MCF 10A (cell line): ENCODE data around the gene GPR157. TPM values are rescaled to one million over a fixed set of nuclear protein-coding genes. Genes with fewer than 3 reads are reported as not detected.

Experiments used
- BruUV-seq: library from RNA; stranded (reverse); fragments of 400-500 nt; replicated peaks from 2 replicates; lab custom pipeline; 2021; lab: Mats Ljungman, UMichigan
- CTCF ChIA-PET: fragments of 300-600 bp; sonication (Branson Sonifier 250); formaldehyde crosslinking; extraction: SDS; loops from one replicate; lab custom pipeline; 2021; ENCODE audit warnings: antibody characterized with exemption, inconsistent platforms; lab: Yijun Ruan, JAX
- POLR2A ChIA-PET: fragments of 300-600, 350-650 bp; sonication (Branson Sonifier 250); formaldehyde crosslinking; extraction: SDS; loops from one replicate; lab custom pipeline; 2020; ENCODE audit warnings: antibody characterized with exemption, inconsistent platforms; lab: Yijun Ruan, JAX
- DNase-seq: peaks from one replicate; pipeline ENCODE4 v3.0.0-alpha.2; 2018; ENCODE audit not compliant: unreplicated experiment
- H3K27ac Mint-ChIP-seq: one replicate; pipeline ENCODE4 v1.8.0; 2022; ENCODE audit warnings: mild to moderate bottlenecking, low read depth, mixed read lengths; ENCODE audit not compliant: unreplicated experiment
- H3K27me3 Mint-ChIP-seq: one replicate; pipeline ENCODE4 v1.8.0; 2022; ENCODE audit warnings: mixed read lengths; ENCODE audit not compliant: insufficient read depth, unreplicated experiment
- H3K36me3 Mint-ChIP-seq: one replicate; pipeline ENCODE4 v1.8.0; 2022; ENCODE audit warnings: mild to moderate bottlenecking, moderate library complexity, mixed read lengths; ENCODE audit not compliant: insufficient read depth, unreplicated experiment
- H3K4me1 Mint-ChIP-seq: one replicate; pipeline ENCODE4 v1.8.0; 2022; ENCODE audit warnings: mixed read lengths; ENCODE audit not compliant: insufficient read depth, unreplicated experiment
- H3K4me3 Mint-ChIP-seq: one replicate; pipeline ENCODE4 v1.8.0; 2022; ENCODE audit warnings: mild to moderate bottlenecking, moderate library complexity, mixed read lengths; ENCODE audit not compliant: unreplicated experiment
- H3K9me3 Mint-ChIP-seq: one replicate; pipeline ENCODE4 v1.8.0; 2022; ENCODE audit warnings: mixed read lengths; ENCODE audit not compliant: unreplicated experiment
- intact Hi-C: fragments of 100-400 bp; cut with micrococcal nuclease; formaldehyde crosslinking; loops from 2 replicates; pipeline ENCODE4 v1.14.1; 2022
- total RNA-seq: library from RNA; stranded (reverse); gene quantifications from 2 replicates; pipeline ENCODE4 v1.2.3, GENCODE V29; 2022
- TF ChIP-seq, protein P1 (sequence below): fragments of 200-600 bp; IDR thresholded peaks from one replicate; pipeline ENCODE4 v1.8.0; 2022; ENCODE audit warnings: antibody characterized with exemption, mild to moderate bottlenecking; ENCODE audit not compliant: unreplicated experiment

GPR157 gene
- total RNA-seq, 1 experiment from 2014 or later, result 8.1 TPM

DNA sequence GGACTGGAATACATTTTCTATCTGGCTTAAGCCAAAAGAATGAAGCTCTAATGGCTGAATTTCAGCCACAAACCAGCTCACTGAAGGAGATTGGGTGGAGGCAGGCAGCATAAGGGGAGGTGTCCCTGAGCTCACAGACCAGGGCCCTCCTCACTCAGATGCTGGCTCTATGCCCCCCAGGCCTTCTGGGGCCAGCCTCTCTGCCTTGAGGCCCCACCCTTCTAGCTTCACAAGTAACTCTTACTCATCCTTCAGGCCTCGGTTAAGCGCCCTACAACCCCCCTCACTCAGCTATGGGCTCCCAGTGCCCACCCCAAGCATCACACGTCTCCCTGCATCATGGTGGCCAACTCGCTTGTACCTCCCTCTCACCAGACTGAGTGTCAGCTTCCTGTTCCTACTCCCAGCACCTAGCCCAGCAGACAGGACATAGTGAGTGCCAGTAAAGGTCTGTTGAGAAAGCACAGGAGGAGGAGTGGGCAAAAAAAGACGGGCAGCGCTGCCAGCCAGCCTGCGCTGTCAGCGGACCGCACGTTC is 40.8 kb upstream of the GPR157 start:
- Mint-ChIP-seq H3K9me3 (no peaks in the 10 kb centered on the region), H3K4me3 (no peak overlapping the region), H3K27ac (no peak overlapping the region), H3K36me3 (peaks cover 50% of the 10 kb centered on the region), H3K4me1 (peaks cover 6% of the 10 kb centered on the region), H3K27me3 (no peaks in the 10 kb centered on the region)
- BruUV-seq, result no TSS peak
- no peak for DNase-seq
- intact Hi-C loops, result no loop called here
- CTCF ChIA-PET, result interaction anchor here (0.6 to 0.8 kb wide), 2 partner anchors 11 to 407 kb away, joined by 3 to 4 read pairs; no protein-coding TSS in a partner anchor
- POLR2A ChIA-PET, result interaction anchor here (0.6 to 1.1 kb wide), 2 partner anchors 26 to 59 kb away, joined by 3 to 4 read pairs; no protein-coding TSS in a partner anchor
- TF ChIP-seq, protein P1, sequence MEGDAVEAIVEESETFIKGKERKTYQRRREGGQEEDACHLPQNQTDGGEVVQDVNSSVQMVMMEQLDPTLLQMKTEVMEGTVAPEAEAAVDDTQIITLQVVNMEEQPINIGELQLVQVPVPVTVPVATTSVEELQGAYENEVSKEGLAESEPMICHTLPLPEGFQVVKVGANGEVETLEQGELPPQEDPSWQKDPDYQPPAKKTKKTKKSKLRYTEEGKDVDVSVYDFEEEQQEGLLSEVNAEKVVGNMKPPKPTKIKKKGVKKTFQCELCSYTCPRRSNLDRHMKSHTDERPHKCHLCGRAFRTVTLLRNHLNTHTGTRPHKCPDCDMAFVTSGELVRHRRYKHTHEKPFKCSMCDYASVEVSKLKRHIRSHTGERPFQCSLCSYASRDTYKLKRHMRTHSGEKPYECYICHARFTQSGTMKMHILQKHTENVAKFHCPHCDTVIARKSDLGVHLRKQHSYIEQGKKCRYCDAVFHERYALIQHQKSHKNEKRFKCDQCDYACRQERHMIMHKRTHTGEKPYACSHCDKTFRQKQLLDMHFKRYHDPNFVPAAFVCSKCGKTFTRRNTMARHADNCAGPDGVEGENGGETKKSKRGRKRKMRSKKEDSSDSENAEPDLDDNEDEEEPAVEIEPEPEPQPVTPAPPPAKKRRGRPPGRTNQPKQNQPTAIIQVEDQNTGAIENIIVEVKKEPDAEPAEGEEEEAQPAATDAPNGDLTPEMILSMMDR, result no peak

DNA sequence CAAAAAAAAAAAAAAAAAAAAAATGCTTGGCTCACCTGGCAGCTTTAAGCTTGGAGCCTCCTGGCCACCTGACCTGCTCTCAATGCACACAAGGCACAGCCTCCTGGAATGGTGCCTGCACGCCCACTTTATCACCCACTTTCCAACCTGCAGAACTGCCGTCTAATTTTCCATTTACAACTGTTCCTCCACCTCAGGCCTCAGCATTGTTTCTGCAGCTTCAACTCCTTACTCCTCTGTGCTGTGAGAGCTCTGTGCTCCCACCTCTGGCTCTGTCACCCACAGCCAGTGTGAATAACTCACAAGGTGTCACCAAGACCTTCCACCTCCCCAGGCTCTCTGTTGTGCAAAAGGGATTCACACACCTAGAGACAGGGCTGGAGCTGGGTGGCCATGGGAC is 38.7 kb upstream of the GPR157 start:
- ChIA-PET POLR2A (interaction anchor here (0.6 kb wide), 1 partner anchor 12 kb away, joined by 4 read pairs; no protein-coding TSS in a partner anchor), CTCF (interaction anchor here (0.5 to 1.7 kb wide), 5 partner anchors 9 to 625 kb away, joined by 3 to 8 read pairs (median 4); no protein-coding TSS in a partner anchor)
- no peak for DNase-seq
- Mint-ChIP-seq H3K9me3 (no peaks in the 10 kb centered on the region), H3K27me3 (no peaks in the 10 kb centered on the region), H3K27ac (peak overlapping the region; percentile 46), H3K36me3 (peaks cover 46% of the 10 kb centered on the region), H3K4me3 (no peak overlapping the region), H3K4me1 (peaks cover 11% of the 10 kb centered on the region)
- intact Hi-C loops, result no loop called here
- BruUV-seq, result no TSS peak
- TF ChIP-seq, protein P1, result no peak

DNA sequence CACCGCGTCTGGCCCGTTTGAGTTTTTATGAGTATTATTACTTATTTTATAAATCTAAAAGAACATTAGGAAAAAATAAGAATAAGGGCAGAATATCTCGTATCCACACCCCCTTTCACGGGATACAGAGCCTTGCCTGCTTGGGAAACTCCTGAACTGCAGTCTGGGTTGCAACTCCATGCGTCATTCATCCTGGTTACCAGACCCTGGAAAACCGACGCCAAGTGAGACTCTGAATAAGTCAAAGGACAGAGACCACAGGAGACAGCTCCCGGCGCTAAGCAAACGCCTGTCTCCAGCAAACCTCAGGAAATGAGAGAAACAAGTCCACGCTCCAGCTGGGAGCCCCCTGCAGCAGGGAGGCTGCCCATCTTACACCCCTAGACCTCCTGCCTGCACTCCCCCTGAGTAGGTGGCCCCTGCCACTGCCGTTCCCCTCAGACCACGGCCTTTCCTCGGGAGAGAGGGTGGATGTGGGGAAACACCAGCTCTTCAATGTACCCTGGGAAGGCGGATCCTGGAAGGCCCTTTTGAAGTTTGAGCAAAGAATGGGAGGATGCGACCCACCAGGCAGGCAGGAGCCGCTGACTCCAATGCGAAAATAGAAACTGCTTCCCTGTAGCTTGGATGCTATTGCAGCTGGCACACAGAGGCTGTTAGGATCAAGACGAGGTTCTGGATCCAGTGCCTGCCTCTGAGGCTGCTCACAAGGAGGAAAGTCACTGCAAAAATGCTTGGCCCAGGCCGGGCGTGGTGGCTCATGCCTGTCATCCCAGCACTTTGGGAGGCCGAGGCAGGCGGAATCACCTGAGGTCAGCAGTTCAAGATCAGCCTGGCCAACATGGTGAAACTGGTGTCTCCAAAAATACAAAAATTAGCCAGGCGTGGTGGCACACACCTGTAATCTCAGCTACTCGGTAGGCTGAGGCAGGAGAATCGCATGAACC is 37.7 kb upstream of the GPR157 start:
- CTCF ChIA-PET, result interaction anchor here (0.6 to 1.7 kb wide), 5 partner anchors 8 to 409 kb away, joined by 3 to 8 read pairs (median 4); no protein-coding TSS in a partner anchor
- H3K27me3 Mint-ChIP-seq, result no peaks in the 10 kb centered on the region
- no peak overlapping the region for H3K27ac Mint-ChIP-seq

More for the DNA sequence above, 37.7 kb upstream of the GPR157 start:
- Mint-ChIP-seq H3K4me1 (peaks cover 19% of the 10 kb centered on the region), H3K4me3 (no peak overlapping the region), H3K36me3 (peaks cover 46% of the 10 kb centered on the region), H3K9me3 (no peaks in the 10 kb centered on the region)
- TF ChIP-seq, protein P1, result no peak
- DNase-seq, result no peak
- no TSS peak for BruUV-seq
- POLR2A ChIA-PET, result interaction anchor here (1.2 kb wide), 1 partner anchor 9 kb away, joined by 3 read pairs; no protein-coding TSS in a partner anchor
- intact Hi-C loops, result no loop called here
